HL-60/S4 (cell line): ENCODE data around the gene DTNA.
"Not testable (repeated sequence)": the region's sequence is repeated elsewhere in the genome, so short reads cannot be mapped to it uniquely, and the experiment has no call there.

Source experiments
- in situ Hi-C: fragments of 300-500 bp; cut with MboI; formaldehyde crosslinking; loops from 2 replicates; pipeline ENCODE4 v1.14.3; 2022; ENCODE audit warnings: low sequenced_read_pairs

DTNA gene

GRCh38 chr18:34709750-34710441 lies at the start of gene DTNA:
Gene DTNA, plus strand, starts transcription at chr18:34710298. Its CDS starts 45,679 bp downstream, at chr18:34755977.
- in situ Hi-C loops = no loop called here

- in situ Hi-C loops = no loop called here
Observed at GRCh38 chr18:34660572-34660971, 49.5 kb upstream of the DTNA start.

- in situ Hi-C loops = no loop called here
Observed at GRCh38 chr18:34661464-34662087, 48.5 kb upstream of the DTNA start.

- in situ Hi-C loops = no loop called here
Observed at GRCh38 chr18:34676816-34677574, 33.1 kb upstream of the DTNA start.

- in situ Hi-C loops = not testable (repeated sequence)
Observed at GRCh38 chr18:34689750-34690149, 20.3 kb upstream of the DTNA start.

GRCh38 chr18:34691614-34692013 lies 18.5 kb upstream of the DTNA start:
- in situ Hi-C loops = no loop called here

DNA sequence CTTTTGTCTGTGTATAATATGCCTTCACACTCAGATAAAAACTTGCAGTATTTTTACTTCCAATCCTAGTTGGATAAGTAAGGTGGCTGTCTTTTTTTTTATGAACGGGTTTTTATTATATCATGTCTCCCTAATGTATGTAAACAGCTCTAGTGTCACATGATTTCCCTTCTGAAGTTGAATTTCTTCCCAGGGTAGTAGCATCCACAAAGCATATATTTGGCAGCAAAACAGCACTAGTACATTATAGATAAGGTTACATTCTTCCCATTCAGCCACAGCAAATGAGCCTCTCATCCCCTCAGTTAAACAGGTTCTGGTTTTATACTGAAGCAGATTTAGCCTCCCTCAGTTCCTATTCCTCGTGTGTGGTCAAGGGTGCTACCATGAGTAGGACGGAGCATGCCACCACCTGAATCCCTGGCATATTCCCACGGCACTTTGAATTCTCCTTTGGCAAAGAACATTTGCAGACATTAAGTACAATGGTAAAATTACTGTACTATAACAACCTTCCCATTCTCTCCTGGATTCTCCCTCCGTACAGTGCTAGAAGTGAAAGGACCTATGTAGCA lies 15.4 kb upstream of the DTNA start:
- in situ Hi-C loops = no loop called here

- in situ Hi-C loops = no loop called here
Observed at GRCh38 chr18:34695310-34695709, 14.8 kb upstream of the DTNA start.

GRCh38 chr18:34696671-34697070 lies 13.4 kb upstream of the DTNA start:
- in situ Hi-C loops = no loop called here

GRCh38 chr18:34697233-34697632 lies 12.9 kb upstream of the DTNA start:
- in situ Hi-C loops = no loop called here

DNA sequence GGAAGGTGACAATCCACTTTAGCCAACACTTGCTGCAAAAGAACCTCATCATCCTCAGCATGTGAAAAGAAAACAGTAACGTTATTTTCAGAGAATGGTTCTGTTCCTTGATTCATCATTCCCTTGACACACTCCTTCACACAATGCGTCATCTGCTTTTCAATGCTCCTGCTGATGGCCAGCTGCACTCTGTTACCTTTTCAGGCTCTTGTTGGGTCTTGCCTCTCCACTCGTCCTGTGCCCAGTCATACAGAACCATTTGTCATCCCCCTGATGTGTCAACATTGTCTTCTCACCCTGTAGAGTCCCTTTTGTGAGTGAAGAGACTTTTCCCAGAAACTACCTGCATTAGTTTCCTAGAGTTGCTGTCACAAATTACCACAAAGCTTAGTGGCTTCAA lies 12.2 kb upstream of the DTNA start:
- in situ Hi-C loops = no loop called here

- in situ Hi-C loops = no loop called here
Observed at GRCh38 chr18:34701911-34702310, 8.2 kb upstream of the DTNA start.

- in situ Hi-C loops = no loop called here
Observed at GRCh38 chr18:34702814-34703213, 7.3 kb upstream of the DTNA start.

- in situ Hi-C loops = no loop called here
Observed at GRCh38 chr18:34704074-34704473, 6.0 kb upstream of the DTNA start.

- in situ Hi-C loops = no loop called here
Observed at GRCh38 chr18:34704823-34705222, 5.3 kb upstream of the DTNA start.

DNA sequence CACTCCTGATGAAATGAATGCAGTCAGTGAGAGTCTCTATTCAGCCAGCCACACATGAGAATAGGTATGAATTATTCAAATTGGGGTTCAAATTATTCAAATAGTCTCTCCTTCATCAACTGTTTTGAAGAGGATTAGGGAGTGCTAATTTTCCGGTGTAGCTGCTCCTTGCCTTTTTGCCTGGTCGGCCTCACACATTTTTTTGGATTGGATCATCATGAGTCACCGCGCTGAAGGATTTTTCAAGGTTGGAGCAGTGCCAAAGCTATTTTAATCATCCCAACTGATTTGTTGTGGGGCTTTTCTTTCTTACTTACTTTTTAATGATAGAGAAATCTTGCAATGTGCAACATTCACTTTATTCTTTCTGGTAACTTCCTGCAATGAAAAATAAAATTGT lies 2.4 kb upstream of the DTNA start:
- in situ Hi-C loops = no loop called here

- in situ Hi-C loops = no loop called here
Observed at GRCh38 chr18:34709104-34709503, 994 bp upstream of the DTNA start.

DNA sequence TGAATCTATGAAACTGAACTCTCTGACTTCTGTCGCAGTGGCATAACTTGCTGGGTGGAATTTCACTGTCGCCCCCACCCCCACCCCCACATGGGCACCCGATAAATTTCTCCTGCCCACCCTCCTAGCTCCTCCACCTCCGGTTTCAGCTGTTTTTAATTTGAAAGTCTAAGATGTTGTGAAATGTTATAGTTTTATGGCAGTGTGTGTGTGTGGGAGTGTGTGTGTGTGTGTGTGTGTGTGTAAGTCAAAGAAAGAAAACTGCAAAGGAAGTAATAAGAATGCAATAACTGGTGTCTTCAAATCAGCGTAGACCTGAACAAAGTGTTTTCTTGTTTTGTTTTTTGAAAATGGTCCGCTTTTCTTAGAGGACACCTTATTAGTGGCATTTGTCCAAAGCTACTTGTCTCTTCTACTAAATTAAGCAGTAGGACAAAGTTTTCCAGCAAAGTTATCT lies 388 bp downstream of the DTNA start:
- in situ Hi-C loops = no loop called here

DNA sequence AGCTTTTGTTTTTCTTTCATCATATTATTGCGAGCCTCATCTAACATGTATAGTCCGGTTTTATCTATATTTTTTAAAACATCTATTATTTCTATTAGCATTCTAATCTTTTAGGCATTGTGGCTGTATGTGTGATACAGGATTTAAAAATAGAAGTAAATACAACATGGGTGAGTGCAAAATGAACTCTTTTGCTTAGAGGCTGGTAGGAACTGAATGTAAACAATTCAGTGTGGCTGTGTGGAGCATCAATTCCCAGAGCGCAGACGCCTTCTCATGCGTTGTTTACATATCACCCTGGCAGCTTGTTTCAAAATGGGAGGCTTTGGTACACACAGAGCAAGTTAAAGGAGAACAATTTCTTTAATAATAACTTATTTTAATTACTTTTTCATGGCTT lies 836 bp downstream of the DTNA start:
- in situ Hi-C loops = no loop called here

GRCh38 chr18:34716111-34716510 lies 6.0 kb downstream of the DTNA start:
- in situ Hi-C loops = not testable (repeated sequence)

- in situ Hi-C loops = no loop called here
Observed at GRCh38 chr18:34718610-34719009, 8.5 kb downstream of the DTNA start.

GRCh38 chr18:34720220-34720619 lies 10.1 kb downstream of the DTNA start:
- in situ Hi-C loops = no loop called here
